CD4-positive, alpha-beta T cell treated with Interleukin-15 for 4 hours (primary cell): ENCODE measurements around the gene SLC43A1.

ENCODE experiments used
- DNase-seq: peaks from one replicate; pipeline ENCODE4 v3.0.0-alpha.2; 2020; ENCODE audit warnings: low spot score

SLC43A1 gene

DNA sequence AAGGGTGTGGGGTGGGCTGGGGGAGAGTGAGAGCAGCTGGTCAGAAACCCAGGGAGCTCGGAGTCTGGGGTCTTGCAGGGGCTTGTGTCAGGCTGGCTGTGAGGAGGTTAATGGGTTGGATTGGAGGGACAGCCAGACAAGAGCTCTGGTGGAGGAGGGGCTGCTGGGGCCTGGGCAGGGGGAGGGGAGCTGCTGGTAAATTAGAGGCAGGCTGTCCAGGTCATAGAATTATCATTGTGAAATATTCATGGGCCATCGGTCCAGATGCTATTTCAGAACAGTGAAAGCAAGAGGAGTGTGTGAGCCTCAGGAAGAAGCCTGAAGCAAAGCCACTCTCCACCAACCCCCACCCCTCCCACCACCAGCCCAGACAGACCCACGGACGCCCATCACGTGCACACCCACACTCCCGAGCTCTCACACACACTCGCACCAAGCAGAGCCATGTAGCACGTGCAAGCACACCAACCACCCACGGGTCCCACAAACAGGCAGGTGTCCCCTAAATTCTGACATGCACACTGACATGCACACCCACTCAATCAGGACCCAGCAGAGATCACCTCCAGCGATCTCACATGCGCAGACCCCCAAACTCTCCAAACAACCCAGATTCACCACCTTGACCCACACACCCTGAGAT, 36.4 kb downstream of the SLC43A1 start:
- no peak for DNase-seq

DNA sequence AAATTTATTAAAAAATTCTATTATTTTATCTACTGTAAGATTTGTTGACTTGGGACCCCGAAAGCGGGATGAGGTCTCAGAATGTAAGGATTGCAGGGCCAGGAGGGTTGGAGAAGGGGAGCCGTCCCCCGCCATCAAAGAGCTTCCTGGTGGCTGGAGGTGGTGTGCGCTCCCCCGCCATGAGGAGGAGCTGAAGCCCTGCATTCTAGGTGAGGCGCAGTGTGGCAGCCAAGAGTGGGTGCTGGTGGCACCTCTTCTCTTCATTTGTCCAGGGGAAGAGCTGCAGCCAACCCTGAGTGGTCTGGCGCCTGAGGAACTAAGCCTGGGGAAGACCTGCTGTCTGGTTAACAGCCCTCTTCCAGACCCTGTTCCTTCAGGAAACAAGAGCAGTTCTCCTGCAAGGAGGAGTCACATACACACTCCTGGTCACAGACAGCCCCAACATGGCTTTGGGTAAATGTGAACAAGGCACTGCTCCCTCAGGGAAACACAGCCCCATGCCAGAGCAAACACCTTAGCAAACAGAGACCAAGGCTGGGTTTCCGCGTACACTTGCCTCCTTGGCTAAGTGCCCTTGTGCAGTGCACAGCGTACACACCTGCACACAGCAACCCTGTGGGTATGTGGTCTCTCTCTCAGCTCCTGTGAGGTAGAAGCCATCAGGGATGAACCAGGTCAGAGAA, 37.9 kb downstream of the SLC43A1 start:
- no peak for DNase-seq

- DNase-seq, result no peak
Measured at GRCh38 chr11:57476757-57477506, 38.6 kb downstream of the SLC43A1 start.

DNA sequence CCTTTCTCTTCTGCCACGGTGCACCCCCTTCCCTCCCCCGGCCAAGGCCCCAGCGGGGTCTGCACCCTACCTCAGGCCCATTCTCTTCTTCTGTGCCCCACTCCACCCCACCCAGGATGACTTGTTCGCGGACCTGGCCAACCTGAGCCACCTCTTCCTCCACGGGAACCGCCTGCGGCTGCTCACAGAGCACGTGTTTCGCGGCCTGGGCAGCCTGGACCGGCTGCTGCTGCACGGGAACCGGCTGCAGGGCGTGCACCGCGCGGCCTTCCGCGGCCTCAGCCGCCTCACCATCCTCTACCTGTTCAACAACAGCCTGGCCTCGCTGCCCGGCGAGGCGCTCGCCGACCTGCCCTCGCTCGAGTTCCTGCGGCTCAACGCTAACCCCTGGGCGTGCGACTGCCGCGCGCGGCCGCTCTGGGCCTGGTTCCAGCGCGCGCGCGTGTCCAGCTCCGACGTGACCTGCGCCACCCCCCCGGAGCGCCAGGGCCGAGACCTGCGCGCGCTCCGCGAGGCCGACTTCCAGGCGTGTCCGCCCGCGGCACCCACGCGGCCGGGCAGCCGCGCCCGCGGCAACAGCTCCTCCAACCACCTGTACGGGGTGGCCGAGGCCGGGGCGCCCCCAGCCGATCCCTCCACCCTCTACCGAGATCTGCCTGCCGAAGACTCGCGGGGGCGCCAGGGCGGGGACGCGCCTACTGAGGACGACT, 39.3 kb downstream of the SLC43A1 start:
- no peak for DNase-seq

DNA sequence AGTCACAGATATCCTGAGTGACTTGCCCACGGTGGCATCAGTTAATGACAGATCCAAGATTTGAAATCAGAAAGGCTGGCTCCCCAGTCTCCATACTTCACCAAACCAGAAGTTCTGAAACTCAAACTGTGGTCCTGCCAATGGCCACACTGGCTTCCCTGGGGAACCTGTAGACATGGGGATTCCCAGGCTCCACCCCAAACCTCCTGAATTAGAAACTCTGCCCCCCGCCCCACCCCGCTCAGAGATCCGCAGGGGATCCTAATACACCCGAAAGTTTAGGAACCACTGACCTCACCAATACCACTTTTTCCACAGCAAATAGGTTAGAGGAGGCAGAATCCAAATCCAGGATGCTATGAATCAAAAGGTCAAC, 39.8 kb downstream of the SLC43A1 start:
- DNase-seq, result no peak

DNA sequence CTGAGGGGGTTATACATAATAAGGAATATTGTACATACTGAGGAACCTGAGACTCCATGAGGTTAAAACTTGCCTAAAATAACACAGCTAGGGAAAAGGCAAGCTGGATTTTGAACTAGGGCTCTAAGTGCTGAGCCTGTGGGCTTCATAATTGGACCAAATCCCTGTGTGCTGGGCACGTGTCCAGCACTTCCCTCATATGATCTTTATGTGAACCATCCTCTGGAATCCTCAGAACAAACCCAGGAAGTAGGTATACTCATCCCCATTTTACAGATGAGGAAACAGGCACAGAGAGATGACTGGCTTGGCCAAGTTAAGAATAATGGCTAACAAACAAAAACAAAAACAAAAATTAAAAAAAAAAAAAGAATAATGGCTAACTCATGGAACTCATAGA, 40.3 kb downstream of the SLC43A1 start:
- DNase-seq, result no peak

GRCh38 chr11:57474803-57475115, 40.7 kb downstream of the SLC43A1 start:
- DNase-seq, result no peak

DNA sequence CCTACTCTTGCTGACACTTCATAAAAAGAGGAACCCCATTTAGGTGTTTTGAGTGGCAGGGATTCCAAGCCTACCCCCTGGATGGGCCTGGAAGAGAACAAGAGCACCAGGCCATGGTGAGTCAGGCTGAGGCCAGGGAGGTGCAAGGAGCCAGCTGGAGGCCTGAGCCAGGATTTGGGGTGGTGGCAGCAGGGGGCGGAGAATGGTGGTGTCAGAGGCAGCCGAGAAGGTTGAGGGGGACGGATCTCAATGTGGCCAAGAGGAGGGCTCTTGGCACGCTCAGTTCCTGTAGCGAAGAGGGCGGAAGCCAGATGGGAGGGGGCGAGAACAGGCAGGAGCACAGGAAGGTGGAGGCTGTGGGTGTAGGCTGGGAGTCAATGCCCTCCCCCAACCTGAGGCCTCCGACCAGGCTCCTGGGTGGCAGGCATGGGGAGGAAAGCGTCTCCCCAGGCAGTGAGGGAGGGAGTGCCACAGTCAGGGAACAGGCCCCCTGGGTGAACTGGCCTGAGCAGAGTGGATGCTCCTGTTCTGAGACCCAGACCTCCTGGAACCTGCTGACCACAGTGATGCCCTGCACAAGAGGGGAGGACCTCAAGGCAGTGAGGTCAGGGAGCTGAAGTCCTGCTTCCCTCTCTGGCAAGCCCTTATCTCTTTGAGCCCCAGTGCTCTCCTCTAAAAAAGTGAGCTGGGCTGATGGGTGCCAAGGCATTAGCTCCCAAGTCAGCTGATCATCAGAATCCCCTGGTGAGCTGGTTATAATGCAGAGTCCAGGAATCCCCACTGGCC, 41.3 kb downstream of the SLC43A1 start:
- DNase-seq, result no peak

- no peak for DNase-seq
Measured at GRCh38 chr11:57473285-57473841, 42.1 kb downstream of the SLC43A1 start.

- DNase-seq, result no peak
Measured at GRCh38 chr11:57471496-57471895, 44.0 kb downstream of the SLC43A1 start.

- DNase-seq, result no peak
Measured at GRCh38 chr11:57469268-57469667, 46.2 kb downstream of the SLC43A1 start.

DNA sequence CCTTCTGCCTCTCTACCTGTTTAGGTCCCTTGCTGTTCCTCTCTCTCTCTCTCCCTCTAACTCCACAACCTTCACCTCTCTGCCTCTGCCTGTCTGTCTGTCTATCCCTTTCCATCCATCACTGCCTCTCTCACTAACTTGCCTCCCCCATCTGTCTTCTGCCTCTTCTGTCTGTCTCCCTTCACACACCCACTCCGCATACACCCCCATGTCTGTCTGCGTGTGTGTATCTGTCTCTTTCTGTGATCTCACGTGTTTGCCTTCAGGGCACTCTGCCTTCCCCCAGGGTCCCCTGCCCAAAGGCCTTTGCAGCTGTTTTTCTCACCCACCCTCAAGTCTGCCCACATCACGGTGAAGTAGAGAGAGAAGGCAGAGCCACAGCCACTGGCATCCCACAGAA, 47.2 kb downstream of the SLC43A1 start:
- DNase-seq, result no peak

DNA sequence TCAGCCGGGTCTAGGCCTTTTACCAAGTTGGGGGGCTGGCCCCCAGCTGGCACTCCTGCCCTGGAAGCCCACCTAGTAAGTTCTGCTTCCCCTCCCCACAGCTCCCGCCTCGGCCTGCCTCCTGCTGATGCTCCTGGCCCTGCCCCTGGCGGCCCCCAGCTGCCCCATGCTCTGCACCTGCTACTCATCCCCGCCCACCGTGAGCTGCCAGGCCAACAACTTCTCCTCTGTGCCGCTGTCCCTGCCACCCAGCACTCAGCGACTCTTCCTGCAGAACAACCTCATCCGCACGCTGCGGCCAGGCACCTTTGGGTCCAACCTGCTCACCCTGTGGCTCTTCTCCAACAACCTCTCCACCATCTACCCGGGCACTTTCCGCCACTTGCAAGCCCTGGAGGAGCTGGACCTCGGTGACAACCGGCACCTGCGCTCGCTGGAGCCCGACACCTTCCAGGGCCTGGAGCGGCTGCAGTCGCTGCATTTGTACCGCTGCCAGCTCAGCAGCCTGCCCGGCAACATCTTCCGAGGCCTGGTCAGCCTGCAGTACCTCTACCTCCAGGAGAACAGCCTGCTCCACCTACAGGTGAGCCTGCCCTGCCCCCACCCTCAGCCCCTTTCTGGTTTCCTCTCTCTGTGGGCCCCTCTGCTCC, 47.9 kb downstream of the SLC43A1 start:
- no peak for DNase-seq

DNA sequence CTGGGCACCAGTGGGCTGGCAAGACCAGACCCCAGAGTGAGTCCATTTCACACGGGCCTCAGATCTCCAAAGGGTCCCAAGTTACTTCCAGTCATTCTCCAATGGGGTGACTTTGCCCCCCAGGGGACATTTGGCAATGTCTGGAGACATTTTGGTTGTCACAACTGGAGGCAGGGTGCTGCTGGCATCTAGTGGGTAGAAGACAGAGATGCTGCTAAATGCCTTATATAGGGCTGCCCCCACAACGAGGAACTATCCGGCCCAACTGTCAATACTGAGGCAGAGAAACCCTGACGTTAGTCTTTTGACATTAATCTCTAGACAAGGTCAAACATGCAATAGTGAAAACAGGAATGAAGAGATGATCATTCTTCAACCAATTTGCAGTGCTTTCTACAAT, 48.8 kb downstream of the SLC43A1 start:
- DNase-seq, result no peak

- DNase-seq, result no peak
Measured at GRCh38 chr11:57464539-57465181, 50.8 kb downstream of the SLC43A1 start.

GRCh38 chr11:57463671-57464538, 51.6 kb downstream of the SLC43A1 start:
- no peak for DNase-seq

- no peak for DNase-seq
Measured at GRCh38 chr11:57462597-57462996, 52.9 kb downstream of the SLC43A1 start.

DNA sequence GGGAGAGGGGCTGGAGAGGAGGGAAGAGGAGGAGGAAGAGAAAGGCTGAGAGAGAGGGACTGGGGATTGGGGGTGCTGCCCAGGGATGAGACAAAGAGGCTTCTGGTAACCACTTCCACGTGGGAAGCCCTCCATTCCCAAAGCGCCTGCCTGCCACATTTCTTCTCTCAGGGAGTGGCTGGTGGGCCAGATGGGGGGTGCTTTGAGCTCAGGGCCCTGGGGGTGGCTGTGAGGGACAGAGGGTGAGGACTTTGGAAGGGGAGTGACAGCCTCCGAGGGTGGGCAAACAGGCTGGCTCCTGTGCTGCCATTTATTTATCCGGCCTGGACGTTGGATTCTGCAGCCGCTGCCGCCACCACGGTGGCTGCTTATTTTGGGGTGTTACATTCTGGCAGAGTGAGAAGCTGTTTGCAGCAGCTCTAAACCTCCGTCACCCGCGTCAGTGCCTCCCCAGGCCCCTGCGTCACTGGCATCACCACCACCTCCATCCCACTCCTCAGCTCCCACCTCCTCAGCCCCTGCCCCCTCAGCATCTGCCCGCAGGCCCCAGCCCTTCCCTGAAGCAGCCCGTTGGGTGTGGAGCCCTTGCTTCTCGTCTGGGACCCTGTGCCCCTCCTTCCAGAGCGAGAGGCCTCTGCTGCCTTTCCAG, 53.5 kb downstream of the SLC43A1 start:
- DNase-seq, result no peak
